ENCODE measurements around the gene TOP3B.
"Not testable (repeated sequence)": the region's sequence is repeated elsewhere in the genome, so short reads cannot be mapped to it uniquely, and the experiment has no call there.

Gene TOP3B

GRCh38 chr22:21940521-21940920 is 42.1 kb downstream of the TOP3B start:
- no peak for ATAC-seq
- DNase-seq: no peak
- Mint-ChIP-seq H3K9me3 (no peaks in the 10 kb centered on the region), H3K27ac (peak overlapping the region; percentile 49), H3K36me3 (ENCODE audit: low read depth) (peaks cover 5% of the 10 kb centered on the region), H3K4me1 (peaks cover 50% of the 10 kb centered on the region), H3K27me3 (no peaks in the 10 kb centered on the region), H3K4me3 (no peak overlapping the region)

GRCh38 chr22:21939935-21940334 is 42.7 kb downstream of the TOP3B start:
- not testable (repeated sequence) for H3K9me3 Mint-ChIP-seq; H3K4me3 Mint-ChIP-seq; H3K27me3 Mint-ChIP-seq; DNase-seq; ATAC-seq; H3K36me3 Mint-ChIP-seq (ENCODE audit: low read depth)
- Mint-ChIP-seq H3K4me1 (peaks cover 50% of the 10 kb centered on the region), H3K27ac (peak overlapping the region; percentile 49)

DNA sequence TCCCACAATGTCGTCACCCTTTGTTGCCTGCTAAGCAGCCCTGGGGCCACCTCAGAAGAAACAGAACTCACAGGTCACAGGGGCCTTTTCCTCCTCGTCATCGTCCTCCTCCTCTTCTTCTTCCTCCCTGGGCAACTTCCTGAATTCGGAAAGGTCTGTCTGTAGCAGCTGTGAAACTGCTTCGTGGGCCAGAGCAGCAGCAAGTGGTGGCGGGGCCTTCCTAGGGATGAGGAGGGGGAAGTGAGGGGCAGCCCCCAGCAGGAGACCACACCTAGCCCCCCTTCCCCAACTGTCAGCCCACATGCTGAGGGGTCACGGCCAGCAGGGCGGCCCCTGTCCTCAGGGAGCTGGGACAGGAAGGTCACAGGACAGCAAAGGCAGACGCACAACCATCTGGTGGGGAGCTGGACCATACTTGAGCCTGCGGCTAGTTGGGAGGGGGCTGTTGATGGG is 43.1 kb downstream of the TOP3B start:
- Mint-ChIP-seq H3K27me3 (no peaks in the 10 kb centered on the region), H3K9me3 (no peaks in the 10 kb centered on the region), H3K36me3 (ENCODE audit: low read depth) (peaks cover 10% of the 10 kb centered on the region), H3K27ac (peak overlapping the region; percentile 18), H3K4me1 (peaks cover 50% of the 10 kb centered on the region), H3K4me3 (peak overlapping the region; percentile 8)
- DNase-seq: no peak
- ATAC-seq: no peak

- peak overlapping the region; percentile 18 for H3K27ac Mint-ChIP-seq
- peak overlapping the region; percentile 8 for H3K4me3 Mint-ChIP-seq
- peaks cover 50% of the 10 kb centered on the region for H3K4me1 Mint-ChIP-seq
These were observed 43.7 kb downstream of the TOP3B start for GRCh38 chr22:21938906-21939305.

DNA sequence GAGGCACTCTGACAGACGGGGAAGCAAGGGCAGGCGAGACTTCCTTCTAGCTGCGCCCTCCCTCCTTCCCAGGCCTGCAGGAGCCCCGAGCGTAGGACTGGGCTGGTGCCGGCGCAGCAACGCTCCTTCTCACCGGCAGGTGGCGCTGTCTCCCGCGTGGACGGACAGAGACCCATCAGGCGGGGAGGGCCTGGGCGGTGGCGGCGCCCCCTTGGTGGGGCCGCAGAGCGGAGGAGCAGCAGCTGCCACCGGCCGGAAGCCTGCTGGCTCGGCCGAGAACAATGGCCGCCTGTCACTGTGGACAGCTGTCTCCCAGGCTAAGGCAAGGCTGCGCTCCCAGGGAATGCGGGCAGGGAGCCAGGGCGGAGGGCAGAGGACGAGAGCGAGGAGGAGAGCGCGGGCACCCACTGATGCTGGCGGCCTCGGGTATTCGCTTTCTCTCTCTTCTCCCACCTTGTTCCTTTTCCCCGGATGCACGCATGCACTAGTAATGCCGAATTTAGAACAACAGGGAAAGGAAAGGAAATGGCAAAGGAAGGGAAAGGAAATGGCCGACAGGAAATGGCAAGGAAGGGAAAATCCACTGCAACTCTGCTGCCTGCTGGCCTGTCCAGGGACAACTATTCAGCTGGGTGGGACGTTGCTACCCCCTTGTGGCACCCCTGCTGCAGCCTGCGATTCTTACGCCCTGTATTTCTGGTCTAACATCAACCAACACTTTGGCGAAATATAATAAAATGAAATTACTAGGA is 44.3 kb downstream of the TOP3B start:
- H3K4me1 Mint-ChIP-seq: peaks cover 50% of the 10 kb centered on the region
- H3K27ac Mint-ChIP-seq: peak overlapping the region; percentile 78

More at GRCh38 chr22:21938906-21939305, 43.7 kb downstream of the TOP3B start:
- Mint-ChIP-seq H3K36me3 (ENCODE audit: low read depth) (peaks cover 10% of the 10 kb centered on the region), H3K27me3 (no peaks in the 10 kb centered on the region), H3K9me3 (no peaks in the 10 kb centered on the region)
- no peak for ATAC-seq
- DNase-seq: no peak

DNA sequence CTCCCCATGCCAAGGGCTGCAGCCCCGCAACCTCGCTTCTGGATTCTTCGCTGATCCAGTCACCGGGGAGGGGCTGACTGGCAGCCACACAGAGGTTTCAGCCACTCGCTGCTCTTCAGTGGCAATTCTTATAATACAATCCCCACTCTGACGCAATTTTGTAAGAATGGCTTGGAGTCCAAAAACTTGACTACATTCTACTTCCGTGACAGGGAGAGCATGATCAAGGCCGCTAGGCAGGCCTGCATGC is 44.8 kb downstream of the TOP3B start:
- Mint-ChIP-seq H3K4me1 (peaks cover 45% of the 10 kb centered on the region), H3K4me3 (peak overlapping the region; percentile 81), H3K36me3 (ENCODE audit: low read depth) (peaks cover 10% of the 10 kb centered on the region), H3K27me3 (no peaks in the 10 kb centered on the region), H3K9me3 (no peaks in the 10 kb centered on the region), H3K27ac (peak overlapping the region; percentile 78)
- DNase-seq: no peak
- no peak for ATAC-seq

More for the DNA sequence above, 44.3 kb downstream of the TOP3B start:
- no peaks in the 10 kb centered on the region for H3K27me3 Mint-ChIP-seq
- no peaks in the 10 kb centered on the region for H3K9me3 Mint-ChIP-seq
- peaks cover 10% of the 10 kb centered on the region for H3K36me3 Mint-ChIP-seq (ENCODE audit: low read depth)
- H3K4me3 Mint-ChIP-seq: peak overlapping the region; percentile 81
- DNase-seq (peak; percentile 96), ATAC-seq (peak; percentile 93)

- H3K27ac Mint-ChIP-seq: no peak overlapping the region
- no peak for DNase-seq
These were observed 45.4 kb downstream of the TOP3B start for GRCh38 chr22:21937041-21937820.

GRCh38 chr22:21936151-21936775 is 46.3 kb downstream of the TOP3B start:
- Mint-ChIP-seq H3K27me3 (no peaks in the 10 kb centered on the region), H3K27ac (no peak overlapping the region), H3K4me1 (peaks cover 30% of the 10 kb centered on the region), H3K4me3 (no peak overlapping the region), H3K9me3 (no peaks in the 10 kb centered on the region), H3K36me3 (ENCODE audit: low read depth) (peaks cover 6% of the 10 kb centered on the region)
- no peak for DNase-seq
- ATAC-seq: no peak

More at GRCh38 chr22:21937041-21937820, 45.4 kb downstream of the TOP3B start:
- ATAC-seq: no peak
- H3K9me3 Mint-ChIP-seq: no peaks in the 10 kb centered on the region
- no peak overlapping the region for H3K4me3 Mint-ChIP-seq
- H3K27me3 Mint-ChIP-seq: no peaks in the 10 kb centered on the region
- peaks cover 40% of the 10 kb centered on the region for H3K4me1 Mint-ChIP-seq
- H3K36me3 Mint-ChIP-seq (ENCODE audit: low read depth): peaks cover 10% of the 10 kb centered on the region

GRCh38 chr22:21933910-21934309 is 48.7 kb downstream of the TOP3B start:
- Mint-ChIP-seq H3K27ac (no peak overlapping the region), H3K27me3 (no peaks in the 10 kb centered on the region), H3K9me3 (no peaks in the 10 kb centered on the region), H3K4me1 (peaks cover 19% of the 10 kb centered on the region), H3K36me3 (ENCODE audit: low read depth) (peaks cover 5% of the 10 kb centered on the region), H3K4me3 (no peak overlapping the region)
- ATAC-seq (no peak), DNase-seq (no peak)

DNA sequence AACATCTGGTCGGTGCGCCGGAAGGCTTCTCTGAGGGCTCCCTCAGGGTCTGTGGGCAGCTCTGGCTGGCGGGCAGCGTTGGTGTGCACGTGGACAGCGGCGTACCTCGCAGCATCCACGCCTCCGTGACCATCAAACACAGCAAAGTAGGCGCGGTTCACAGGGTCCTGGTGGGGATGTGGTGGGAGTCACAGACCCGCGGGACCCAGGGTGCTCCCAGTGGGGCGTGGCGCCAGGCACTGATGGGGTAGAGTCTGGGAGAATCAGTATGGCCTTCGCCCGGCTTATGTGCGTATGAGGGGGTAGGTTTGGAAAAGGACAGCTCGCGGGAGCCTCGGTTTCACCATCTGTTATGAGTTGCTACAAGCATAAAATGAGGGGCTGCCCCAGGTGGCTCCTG is 49.2 kb downstream of the TOP3B start:
- Mint-ChIP-seq H3K4me3 (no peak overlapping the region), H3K9me3 (no peaks in the 10 kb centered on the region), H3K27ac (no peak overlapping the region), H3K27me3 (no peaks in the 10 kb centered on the region), H3K4me1 (peaks cover 14% of the 10 kb centered on the region), H3K36me3 (ENCODE audit: low read depth) (peaks cover 5% of the 10 kb centered on the region)
- ATAC-seq: no peak
- DNase-seq: no peak

- no peak for ATAC-seq
- no peak for DNase-seq
- Mint-ChIP-seq H3K36me3 (ENCODE audit: low read depth) (peaks cover 5% of the 10 kb centered on the region), H3K27ac (no peak overlapping the region), H3K4me3 (no peak overlapping the region), H3K4me1 (peaks cover 3% of the 10 kb centered on the region), H3K27me3 (no peaks in the 10 kb centered on the region), H3K9me3 (no peaks in the 10 kb centered on the region)
These were observed 50.2 kb downstream of the TOP3B start for GRCh38 chr22:21932347-21932746.

DNA sequence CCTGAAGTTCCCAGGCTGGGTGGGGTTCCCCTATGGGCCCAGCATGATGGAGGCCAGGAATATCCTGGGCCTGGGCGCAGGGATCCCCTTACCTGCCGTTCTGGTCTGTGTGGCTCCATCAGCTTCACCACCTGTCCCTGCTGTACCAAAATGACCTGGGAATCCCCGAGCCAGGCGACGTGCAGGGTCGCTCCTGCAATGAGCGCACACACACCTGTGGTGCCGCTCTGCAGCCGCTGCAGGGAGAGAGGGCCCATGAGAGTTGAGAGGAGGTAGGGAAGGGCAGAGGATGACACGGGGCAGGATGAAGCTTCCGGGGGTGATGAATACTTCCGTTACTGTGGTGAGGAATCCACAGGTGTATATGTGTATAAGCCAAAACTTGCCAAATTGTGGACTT is 51.5 kb downstream of the TOP3B start:
- Mint-ChIP-seq H3K4me3 (no peak overlapping the region), H3K27ac (no peak overlapping the region), H3K4me1 (no peaks in the 10 kb centered on the region), H3K36me3 (ENCODE audit: low read depth) (peaks cover 5% of the 10 kb centered on the region), H3K9me3 (no peaks in the 10 kb centered on the region), H3K27me3 (no peaks in the 10 kb centered on the region)
- no peak for DNase-seq
- no peak for ATAC-seq

- Mint-ChIP-seq H3K4me1 (no peaks in the 10 kb centered on the region), H3K27me3 (no peaks in the 10 kb centered on the region), H3K4me3 (no peak overlapping the region), H3K27ac (no peak overlapping the region), H3K36me3 (ENCODE audit: low read depth) (no peaks in the 10 kb centered on the region), H3K9me3 (no peaks in the 10 kb centered on the region)
- ATAC-seq (no peak), DNase-seq (no peak)
These were observed 53.3 kb downstream of the TOP3B start for GRCh38 chr22:21929253-21929652.

DNA sequence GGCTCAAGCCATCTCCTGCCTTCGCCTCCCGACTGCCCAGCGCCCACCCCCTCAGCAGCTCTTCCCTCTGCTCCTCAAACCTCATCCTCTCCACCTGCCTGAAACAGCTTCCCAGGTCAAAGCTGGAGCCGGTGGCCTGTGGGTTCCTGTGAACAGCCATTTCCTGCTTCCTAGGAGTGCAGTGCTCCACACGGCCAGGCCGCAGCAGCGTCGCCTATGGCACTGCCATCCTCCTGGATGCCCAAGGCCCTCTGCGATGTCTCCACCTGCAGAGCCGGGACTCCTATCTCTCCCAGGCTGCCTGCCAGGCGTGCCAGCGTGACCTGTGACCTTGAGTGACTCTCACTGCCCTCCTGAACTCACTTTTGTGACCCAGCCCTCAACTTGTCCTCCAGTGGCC is 54.5 kb downstream of the TOP3B start:
- no peak overlapping the region for H3K27ac Mint-ChIP-seq
- H3K36me3 Mint-ChIP-seq (ENCODE audit: low read depth): no peaks in the 10 kb centered on the region
- H3K4me3 Mint-ChIP-seq: no peak overlapping the region
- no peaks in the 10 kb centered on the region for H3K27me3 Mint-ChIP-seq
- ATAC-seq (no peak), DNase-seq (no peak)
- no peaks in the 10 kb centered on the region for H3K4me1 Mint-ChIP-seq
- no peaks in the 10 kb centered on the region for H3K9me3 Mint-ChIP-seq

Data from activated naive CD8-positive, alpha-beta T cell treated with anti-CD3 and anti-CD28 coated beads, Interleukin-2, amount 50 U/mL, for 24 hours (primary cell).